Measurements from ENCODE around the gene MRPL36. TPM values are rescaled to one million over a fixed set of nuclear protein-coding genes. Genes with fewer than 3 reads are reported as not detected.

MRPL36 gene
- total and polyA plus RNA-seq, 9 donors: 26.8 to 60.7 (median 34.0) TPM

DNA sequence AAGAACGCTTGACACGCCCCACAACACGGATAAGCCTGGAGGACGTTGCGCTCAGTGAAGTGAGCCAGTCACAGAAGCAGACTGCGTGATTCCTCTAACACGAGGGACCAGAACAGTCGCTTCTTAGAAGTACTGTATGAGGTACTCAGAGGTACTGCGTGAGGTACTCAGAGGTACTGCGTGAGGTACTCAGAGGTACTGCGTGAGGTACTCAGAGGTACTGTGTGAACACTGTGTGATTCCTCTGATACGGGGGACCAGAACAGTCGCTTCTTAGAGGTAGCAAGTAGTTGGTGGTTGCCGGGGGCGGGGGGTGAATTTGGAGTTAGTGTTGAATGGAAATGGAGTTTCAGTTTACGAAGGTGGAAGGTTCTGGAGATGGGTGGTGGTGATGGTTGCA lies 7.3 kb upstream of the MRPL36 start:
- no peaks in the 10 kb centered on the region for H3K27me3 ChIP-seq
- no peak for DNase-seq
- no peaks in the 10 kb centered on the region for H3K9me3 ChIP-seq
- peaks cover under 1% of the 10 kb centered on the region for H3K4me1 ChIP-seq (ENCODE audit: insufficient read depth)
- 89 to 97% (median 95%) methylated on average over 16 of the region's 16 CpGs for WGBS, 3 donors
- no peaks in the 10 kb centered on the region for H3K36me3 ChIP-seq
- TF ChIP-seq EP300 (IDR thresholded peaks at IDR 0.05) (no peak), POLR2A (IDR thresholded peaks at IDR 0.05) (no peak)
- intact Hi-C loops (cut with DNase I): no loop called here
- no peak overlapping the region for H3K4me3 ChIP-seq
- H3K27ac ChIP-seq: no peak overlapping the region

- DNase-seq: no peak
- Histone ChIP-seq H3K36me3 (no peaks in the 10 kb centered on the region), H3K4me3 (no peak overlapping the region), H3K9me3 (no peaks in the 10 kb centered on the region), H3K27me3 (no peaks in the 10 kb centered on the region), H3K27ac (no peak overlapping the region), H3K4me1 (ENCODE audit: insufficient read depth) (peaks cover 2% of the 10 kb centered on the region)
- TF ChIP-seq EP300 (IDR thresholded peaks at IDR 0.05) (no peak), POLR2A (IDR thresholded peaks at IDR 0.05) (no peak)
- TF ChIP-seq, protein P1, sequence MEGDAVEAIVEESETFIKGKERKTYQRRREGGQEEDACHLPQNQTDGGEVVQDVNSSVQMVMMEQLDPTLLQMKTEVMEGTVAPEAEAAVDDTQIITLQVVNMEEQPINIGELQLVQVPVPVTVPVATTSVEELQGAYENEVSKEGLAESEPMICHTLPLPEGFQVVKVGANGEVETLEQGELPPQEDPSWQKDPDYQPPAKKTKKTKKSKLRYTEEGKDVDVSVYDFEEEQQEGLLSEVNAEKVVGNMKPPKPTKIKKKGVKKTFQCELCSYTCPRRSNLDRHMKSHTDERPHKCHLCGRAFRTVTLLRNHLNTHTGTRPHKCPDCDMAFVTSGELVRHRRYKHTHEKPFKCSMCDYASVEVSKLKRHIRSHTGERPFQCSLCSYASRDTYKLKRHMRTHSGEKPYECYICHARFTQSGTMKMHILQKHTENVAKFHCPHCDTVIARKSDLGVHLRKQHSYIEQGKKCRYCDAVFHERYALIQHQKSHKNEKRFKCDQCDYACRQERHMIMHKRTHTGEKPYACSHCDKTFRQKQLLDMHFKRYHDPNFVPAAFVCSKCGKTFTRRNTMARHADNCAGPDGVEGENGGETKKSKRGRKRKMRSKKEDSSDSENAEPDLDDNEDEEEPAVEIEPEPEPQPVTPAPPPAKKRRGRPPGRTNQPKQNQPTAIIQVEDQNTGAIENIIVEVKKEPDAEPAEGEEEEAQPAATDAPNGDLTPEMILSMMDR (IDR thresholded peaks at IDR 0.05): no peak
- WGBS, 3 donors: 91 to 93% (median 93%) methylated on average over 15 of the region's 15 CpGs
- intact Hi-C loops (cut with DNase I): no loop called here
These were observed 6.6 kb upstream of the MRPL36 start for GRCh38 chr5:1806199-1806598.

DNA sequence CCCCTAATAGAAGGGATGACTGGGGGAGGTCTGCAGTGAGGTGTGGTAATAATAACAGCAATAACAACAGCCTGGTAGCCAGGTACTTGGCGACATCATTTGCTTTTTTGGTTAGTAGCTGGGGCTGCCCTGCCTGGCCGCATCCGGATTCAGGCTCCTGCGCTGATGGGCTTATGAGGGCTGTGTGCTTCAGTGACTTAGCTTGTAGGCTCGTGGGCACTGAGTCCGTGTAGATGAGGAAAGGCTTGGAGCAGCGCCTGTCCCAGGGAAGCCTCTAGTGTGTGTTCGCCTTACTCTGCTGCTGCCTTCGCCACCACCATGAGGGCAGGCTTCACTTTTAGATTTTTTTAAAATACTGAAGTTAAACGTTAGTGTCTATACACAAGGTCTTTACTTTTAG lies 6.1 kb upstream of the MRPL36 start:
- 87 to 93% (median 89%) methylated on average over 10 of the region's 10 CpGs for WGBS, 3 donors
- Histone ChIP-seq H3K36me3 (no peaks in the 10 kb centered on the region), H3K27me3 (no peaks in the 10 kb centered on the region), H3K9me3 (no peaks in the 10 kb centered on the region), H3K27ac (no peak overlapping the region), H3K4me3 (no peak overlapping the region), H3K4me1 (ENCODE audit: insufficient read depth) (peaks cover 2% of the 10 kb centered on the region)
- intact Hi-C loops (cut with DNase I): no loop called here
- DNase-seq: no peak
- no peak for TF ChIP-seq POLR2A (IDR thresholded peaks at IDR 0.05)
- TF ChIP-seq EP300 (IDR thresholded peaks at IDR 0.05): no peak
- TF ChIP-seq, protein P1 (IDR thresholded peaks at IDR 0.05): no peak

- Histone ChIP-seq H3K36me3 (no peaks in the 10 kb centered on the region), H3K27ac (no peak overlapping the region), H3K4me3 (no peak overlapping the region), H3K27me3 (no peaks in the 10 kb centered on the region), H3K9me3 (no peaks in the 10 kb centered on the region), H3K4me1 (ENCODE audit: insufficient read depth) (peaks cover 2% of the 10 kb centered on the region)
- intact Hi-C loops (cut with DNase I): no loop called here
- DNase-seq: peak in 1 of 5 donors; percentile 8
- no peak for TF ChIP-seq POLR2A (IDR thresholded peaks at IDR 0.05)
- TF ChIP-seq, protein P1 (IDR thresholded peaks at IDR 0.05): no peak
- WGBS, 3 donors: 80 to 83% (median 82%) methylated on average over 4 of the region's 4 CpGs
These were observed 5.7 kb upstream of the MRPL36 start for GRCh38 chr5:1805326-1805725.

DNA sequence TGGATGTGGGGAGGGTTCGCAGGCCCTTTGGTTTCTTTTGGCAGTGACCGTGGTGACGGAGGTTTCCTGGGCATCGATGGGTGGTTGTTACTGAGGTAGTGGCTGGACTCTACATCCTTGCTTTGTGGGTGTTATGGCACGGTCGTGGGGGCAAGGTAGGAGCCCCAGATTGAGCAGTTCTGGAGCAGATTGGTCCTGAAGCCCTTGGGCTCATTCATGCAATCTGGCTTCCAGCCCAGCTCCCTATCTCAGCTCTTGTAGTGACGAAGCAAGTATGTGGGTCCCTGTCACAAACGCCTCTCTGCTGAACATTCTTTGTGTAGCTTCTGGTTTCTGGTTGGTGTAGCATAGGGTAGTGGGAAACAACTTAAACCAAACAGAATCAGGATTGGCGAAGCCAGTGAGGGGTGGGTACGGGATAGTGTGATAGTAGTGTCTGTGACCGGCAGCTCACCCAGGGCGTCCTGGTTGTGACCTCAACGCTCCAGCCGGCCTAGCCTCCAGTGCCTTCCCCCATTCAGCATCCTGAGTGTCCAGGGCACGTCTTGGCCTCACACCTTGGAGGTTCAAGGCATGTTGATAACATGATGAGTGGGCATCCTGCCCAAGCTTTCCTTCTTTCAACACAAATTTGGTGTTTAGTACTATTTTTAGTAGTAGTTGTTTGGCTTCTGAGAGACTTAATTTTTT lies 4.5 kb upstream of the MRPL36 start:
- Histone ChIP-seq H3K9me3 (no peaks in the 10 kb centered on the region), H3K36me3 (no peaks in the 10 kb centered on the region), H3K4me1 (ENCODE audit: insufficient read depth) (peaks cover 2% of the 10 kb centered on the region), H3K4me3 (no peak overlapping the region), H3K27me3 (no peaks in the 10 kb centered on the region), H3K27ac (no peak overlapping the region)
- 85 to 88% (median 87%) methylated on average over 15 of the region's 15 CpGs for WGBS, 3 donors
- TF ChIP-seq POLR2A (IDR thresholded peaks at IDR 0.05): no peak
- no peak for TF ChIP-seq EP300 (IDR thresholded peaks at IDR 0.05)
- TF ChIP-seq, protein P1 (IDR thresholded peaks at IDR 0.05): no peak
- intact Hi-C loops (cut with DNase I): no loop called here
- DNase-seq: peak in 1 of 5 donors; percentile 11

Data from ovary (tissue), 9 donors.